Endothelial cell of umbilical vein (primary cell): ENCODE results near the gene OR6Q1. TPM values are rescaled to one million over a fixed set of nuclear protein-coding genes. Genes with fewer than 3 reads are reported as not detected.

Experiments
- BruUV-seq: library from RNA; stranded (reverse); fragments of 400-500 nt; replicated peaks from 2 replicates; lab custom pipeline; 2021; lab: Mats Ljungman, UMichigan
- CTCF ChIA-PET: fragments of 300-600, 350-600 bp; sonication (Branson Sonifier 250); formaldehyde crosslinking; loops from one replicate; lab custom pipeline; 2021; ENCODE audit warnings: antibody characterized with exemption, inconsistent platforms; lab: Charles Lee
- POLR2A ChIA-PET: fragments of 300-600, 350-600 bp; sonication (Branson Sonifier 250); formaldehyde crosslinking; loops from one replicate; lab custom pipeline; 2021; ENCODE audit warnings: antibody characterized with exemption, inconsistent platforms; lab: Charles Lee
- DNase-seq: peaks from one replicate; pipeline ENCODE4 v3.0.0-alpha.2; 2011; ENCODE audit warnings: low read depth, low spot score
- FAIRE-seq: peaks from 2 replicates; lab custom pipeline; 2011; peaks lifted over from hg19 to GRCh38; lab: Jason Lieb, UNC
- H2AFZ ChIP-seq: 2 replicates; pipeline ENCODE4 v1.6.0; 2012; ENCODE audit warnings: low read depth, low read length, control low read depth, inconsistent platforms
- H3K27ac ChIP-seq: 2 replicates; pipeline ENCODE4 v1.5.1; 2011; ENCODE audit warnings: low read depth, mild to moderate bottlenecking, control low read depth, low read length, moderate library complexity; ENCODE audit not compliant: insufficient read depth
- H3K27me3 ChIP-seq, 2 experiments: 2 replicates each; pipeline versions ENCODE4 v1.6.0 to v1.6.1; 2011; ENCODE audit warnings: low read length in 2 of 2, mixed read lengths in 1 of 2; ENCODE audit not compliant: control insufficient read depth in 2 of 2, insufficient read depth in 2 of 2
- H3K36me3 ChIP-seq, 2 experiments: 2 replicates in 1 of 2; 3 replicates in 1 of 2; pipeline ENCODE4 v1.5.1; 2011; ENCODE audit warnings: low read length in 2 of 2, mild to moderate bottlenecking in 1 of 2, moderate library complexity in 1 of 2; ENCODE audit not compliant: control insufficient read depth in 2 of 2, insufficient read depth in 2 of 2; ENCODE audit errors: extremely low read depth in 1 of 2
- H3K4me1 ChIP-seq: 3 replicates; pipeline ENCODE4 v1.5.1; 2011; ENCODE audit warnings: mild to moderate bottlenecking, low read length; ENCODE audit not compliant: control insufficient read depth, insufficient read depth; ENCODE audit errors: extremely low read depth
- H3K4me2 ChIP-seq: 2 replicates; pipeline ENCODE4 v1.6.1; 2011; ENCODE audit warnings: low read length, control low read depth, mixed read lengths; ENCODE audit not compliant: insufficient read depth
- H3K4me3 ChIP-seq, 3 experiments: fragments of 200-600 bp in 1 of 3; sonication (generic), shearing (Covaris generic) in 1 of 3; replicated peaks in 1 of 3; 2 replicates each; pipeline ENCODE4 v1.5.1; 2011 to 2016; ENCODE audit warnings: control low read depth in 3 of 3, low read length in 3 of 3, mild to moderate bottlenecking in 2 of 3, inconsistent platforms in 1 of 3, low read depth in 1 of 3, moderate library complexity in 1 of 3; ENCODE audit not compliant: insufficient read depth in 1 of 3
- H3K79me2 ChIP-seq: 2 replicates; pipeline ENCODE4 v1.6.0; 2012; ENCODE audit warnings: low read length, inconsistent platforms; ENCODE audit not compliant: control insufficient read depth, insufficient read depth
- H3K9ac ChIP-seq: replicated peaks from 2 replicates; pipeline ENCODE3; 2011; ENCODE audit warnings: low read length, control low read depth; ENCODE audit not compliant: insufficient read depth; ENCODE audit errors: extremely low read depth
- H3K9me1 ChIP-seq: replicated peaks from 3 replicates; pipeline ENCODE4 v1.6.0; 2011; ENCODE audit warnings: mild to moderate bottlenecking, low read length; ENCODE audit not compliant: control insufficient read depth, insufficient read depth; ENCODE audit errors: extremely low read depth
- H3K9me3 ChIP-seq: replicated peaks from 2 replicates; pipeline ENCODE4 v1.5.1; 2012; ENCODE audit warnings: low read length, inconsistent platforms; ENCODE audit not compliant: control insufficient read depth, insufficient read depth
- H4K20me1 ChIP-seq: replicated peaks from 2 replicates; pipeline ENCODE3; 2011; ENCODE audit warnings: mild to moderate bottlenecking, low read length; ENCODE audit not compliant: control insufficient read depth, insufficient read depth; ENCODE audit errors: extremely low read depth
- EZH2 ChIP-seq: IDR thresholded peaks from 2 replicates; pipeline ENCODE4 v1.6.1; 2012; ENCODE audit warnings: borderline replicate concordance, low read depth, mild to moderate bottlenecking, moderate library complexity, low read length, inconsistent platforms; ENCODE audit not compliant: severe bottlenecking
- FOS ChIP-seq: IDR thresholded peaks from 2 replicates; pipeline ENCODE4 v1.6.1; 2011; ENCODE audit warnings: mild to moderate bottlenecking, low read length, moderate library complexity, borderline replicate concordance; ENCODE audit not compliant: insufficient read depth
- GATA2 ChIP-seq: IDR thresholded peaks from 2 replicates; pipeline ENCODE4 v1.7.0; 2011; ENCODE audit warnings: low read depth, mild to moderate bottlenecking, moderate library complexity, mixed read lengths, low read length; ENCODE audit not compliant: insufficient read length, insufficient read depth
- JUN ChIP-seq: IDR thresholded peaks from 2 replicates; pipeline ENCODE4 v1.6.1; 2011; ENCODE audit warnings: borderline replicate concordance, low read depth; ENCODE audit not compliant: insufficient read length, insufficient read depth
- MYC ChIP-seq: IDR thresholded peaks from one replicate; pipeline ENCODE4 v1.6.1; 2011; ENCODE audit warnings: mild to moderate bottlenecking, low read depth, low read length
- POLR2A ChIP-seq: IDR thresholded peaks from 2 replicates; pipeline ENCODE4 v1.6.1; 2012; ENCODE audit warnings: low read depth, mild to moderate bottlenecking, control low read depth, low read length
- POLR2AphosphoS5 ChIP-seq: IDR thresholded peaks from 2 replicates; pipeline ENCODE4 v1.6.1; 2012; ENCODE audit warnings: low read depth, mild to moderate bottlenecking, control low read depth, low read length, moderate library complexity; ENCODE audit not compliant: insufficient read depth
- dilution Hi-C: fragments of 300-500 bp; cut with MboI; formaldehyde crosslinking; loops from one replicate; pipeline ENCODE4 v1.15.0; 2019; ENCODE audit warnings: low sequenced_read_pairs; ENCODE audit not compliant: extremely low pct_ligation_motif_present
- intact Hi-C: fragments of 100-400 bp; cut with micrococcal nuclease; formaldehyde crosslinking; loops from one replicate; pipeline ENCODE4 v1.10.0; 2022
- polyA plus RNA-seq, 4 experiments: library from polyadenylated mRNA; depleted of rRNA in 3 of 4; stranded (reverse) in 3 of 4; unstranded in 1 of 4; fragments of >200 nt; gene quantifications; 2 replicates each; pipeline versions ENCODE4 v1.2.1 to v1.2.3, GENCODE V29; 2011 to 2012; ENCODE audit warnings: missing spikeins in 1 of 4
- total RNA-seq: library from RNA; stranded (reverse); gene quantifications from 2 replicates; pipeline ENCODE4 v1.2.3, GENCODE V29; 2021
- TF ChIP-seq, protein P1 (sequence below): IDR thresholded peaks from 2 replicates; pipeline ENCODE4 v1.6.1; 2011; ENCODE audit not compliant: insufficient read depth, insufficient read length
- TF ChIP-seq, protein P2 (sequence below), 2 donors: IDR thresholded peaks; 1 replicate in 1 of 2; 2 replicates in 1 of 2; pipeline ENCODE4 v1.5.1; 2011; ENCODE audit warnings: low read length in 2 of 2, mild to moderate bottlenecking in 2 of 2, moderate library complexity in 2 of 2, control low read depth in 1 of 2, inconsistent platforms in 1 of 2, low read depth in 1 of 2; ENCODE audit not compliant: insufficient read depth in 1 of 2; ENCODE audit errors: extremely low read depth in 1 of 2

Gene OR6Q1
- total and polyA plus RNA-seq, 2 donors (not counting 3 experiments of a cell fraction or from before 2014, with no cell fraction given): not detected

DNA sequence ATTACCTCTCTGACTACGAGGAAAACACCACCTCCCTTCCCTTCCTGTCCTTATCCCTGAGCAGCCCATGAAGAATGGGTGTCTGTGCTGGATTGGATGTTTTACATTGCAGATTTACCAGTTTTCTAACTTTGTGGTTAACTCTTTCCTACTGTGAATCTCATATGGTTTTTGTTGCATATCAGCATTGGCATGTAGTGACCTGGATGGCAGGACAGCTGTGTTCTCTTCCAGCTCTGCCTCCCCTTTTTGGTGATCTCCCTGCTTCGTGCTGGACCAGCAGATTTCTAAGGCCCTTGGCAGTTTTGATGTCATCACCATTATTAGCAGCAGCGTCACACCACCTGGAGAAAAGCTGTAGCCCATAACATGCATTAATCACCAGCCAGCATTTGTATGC lies 26.7 kb downstream of the OR6Q1 start:
- H3K4me1 ChIP-seq: peaks cover 16% of the 10 kb centered on the region
- DNase-seq: no peak
- TF ChIP-seq POLR2AphosphoS5: no peak
- TF ChIP-seq, protein P1, sequence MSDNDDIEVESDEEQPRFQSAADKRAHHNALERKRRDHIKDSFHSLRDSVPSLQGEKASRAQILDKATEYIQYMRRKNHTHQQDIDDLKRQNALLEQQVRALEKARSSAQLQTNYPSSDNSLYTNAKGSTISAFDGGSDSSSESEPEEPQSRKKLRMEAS: no peak
- TF ChIP-seq EZH2: no peak
- TF ChIP-seq POLR2A: no peak
- TF ChIP-seq GATA2: no peak
- TF ChIP-seq, protein P2, sequence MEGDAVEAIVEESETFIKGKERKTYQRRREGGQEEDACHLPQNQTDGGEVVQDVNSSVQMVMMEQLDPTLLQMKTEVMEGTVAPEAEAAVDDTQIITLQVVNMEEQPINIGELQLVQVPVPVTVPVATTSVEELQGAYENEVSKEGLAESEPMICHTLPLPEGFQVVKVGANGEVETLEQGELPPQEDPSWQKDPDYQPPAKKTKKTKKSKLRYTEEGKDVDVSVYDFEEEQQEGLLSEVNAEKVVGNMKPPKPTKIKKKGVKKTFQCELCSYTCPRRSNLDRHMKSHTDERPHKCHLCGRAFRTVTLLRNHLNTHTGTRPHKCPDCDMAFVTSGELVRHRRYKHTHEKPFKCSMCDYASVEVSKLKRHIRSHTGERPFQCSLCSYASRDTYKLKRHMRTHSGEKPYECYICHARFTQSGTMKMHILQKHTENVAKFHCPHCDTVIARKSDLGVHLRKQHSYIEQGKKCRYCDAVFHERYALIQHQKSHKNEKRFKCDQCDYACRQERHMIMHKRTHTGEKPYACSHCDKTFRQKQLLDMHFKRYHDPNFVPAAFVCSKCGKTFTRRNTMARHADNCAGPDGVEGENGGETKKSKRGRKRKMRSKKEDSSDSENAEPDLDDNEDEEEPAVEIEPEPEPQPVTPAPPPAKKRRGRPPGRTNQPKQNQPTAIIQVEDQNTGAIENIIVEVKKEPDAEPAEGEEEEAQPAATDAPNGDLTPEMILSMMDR (IDR thresholded peaks at IDR 0.05; ENCODE audit: extremely low read depth in 1 of 2, insufficient read depth in 1 of 2, low read depth in 1 of 2, low read length in 2 of 2): no peak
- no peak for TF ChIP-seq JUN
- TF ChIP-seq MYC: no peak
- TF ChIP-seq FOS: no peak
- no peak overlapping the region for H3K4me2 ChIP-seq
- H3K79me2 ChIP-seq: no peaks in the 10 kb centered on the region
- H3K27me3 ChIP-seq: no peaks in the 10 kb centered on the region
- intact Hi-C loops (no loop called here), dilution Hi-C loops (no loop called here)
- no peak for FAIRE-seq
- no peaks in the 10 kb centered on the region for H3K9me3 ChIP-seq
- no peak overlapping the region for H2AFZ ChIP-seq
- no TSS peak for BruUV-seq
- H3K9me1 ChIP-seq: no peaks in the 10 kb centered on the region
- H3K36me3 ChIP-seq: no peaks in the 10 kb centered on the region
- no peak overlapping the region for H3K9ac ChIP-seq
- no peaks in the 10 kb centered on the region for H4K20me1 ChIP-seq
- ChIA-PET CTCF (no interaction called here), POLR2A (no interaction called here)
- no peak overlapping the region for H3K4me3 ChIP-seq
- no peak overlapping the region for H3K27ac ChIP-seq
